Stimulated activated CD8-positive, alpha-beta memory T cell treated with anti-CD3 and anti-CD28 coated beads, Interleukin-15, amount 100 ng/mL, for 4 hours (primary cell): ENCODE data around the gene UTS2B.

ENCODE experiments used
- DNase-seq, 2 donors: peaks; one replicate each; pipeline ENCODE4 v3.0.0-alpha.2; 2020; ENCODE audit warnings: low read depth in 2 of 2

UTS2B gene

GRCh38 chr3:191329654-191330529 lies at the start of gene UTS2B:
Gene UTS2B, minus strand, starts transcription at chr3:191330526. Its CDS starts 48,337 bp downstream, at chr3:191282189.
- no peak for DNase-seq

- no peak for DNase-seq
Observed at GRCh38 chr3:191380001-191380400, 49.7 kb upstream of the UTS2B start.

GRCh38 chr3:191379446-191379845 lies 49.1 kb upstream of the UTS2B start:
- DNase-seq, result no peak

GRCh38 chr3:191378142-191378812 lies 48.0 kb upstream of the UTS2B start:
- DNase-seq, result no peak

GRCh38 chr3:191376516-191377141 lies 46.3 kb upstream of the UTS2B start:
- DNase-seq, result no peak

GRCh38 chr3:191373327-191373726 lies 43.0 kb upstream of the UTS2B start:
- DNase-seq, result no peak

- DNase-seq, result no peak
Observed at GRCh38 chr3:191372122-191372521, 41.8 kb upstream of the UTS2B start.

GRCh38 chr3:191369616-191370010 lies 39.3 kb upstream of the UTS2B start:
- DNase-seq, result no peak

- DNase-seq, result no peak
Observed at GRCh38 chr3:191368755-191369615, 38.7 kb upstream of the UTS2B start.

GRCh38 chr3:191366675-191367074 lies 36.3 kb upstream of the UTS2B start:
- no peak for DNase-seq

GRCh38 chr3:191363221-191363620 lies 32.9 kb upstream of the UTS2B start:
- no peak for DNase-seq

- no peak for DNase-seq
Observed at GRCh38 chr3:191362524-191363090, 32.3 kb upstream of the UTS2B start.

GRCh38 chr3:191362037-191362436 lies 31.7 kb upstream of the UTS2B start:
- DNase-seq, result no peak

- no peak for DNase-seq
Observed at GRCh38 chr3:191361456-191361855, 31.1 kb upstream of the UTS2B start.

- no peak for DNase-seq
Observed at GRCh38 chr3:191360620-191361019, 30.3 kb upstream of the UTS2B start.

- no peak for DNase-seq
Observed at GRCh38 chr3:191358929-191359328, 28.6 kb upstream of the UTS2B start.

- DNase-seq, result no peak
Observed at GRCh38 chr3:191357909-191358308, 27.6 kb upstream of the UTS2B start.

- DNase-seq, result no peak
Observed at GRCh38 chr3:191356631-191357439, 26.5 kb upstream of the UTS2B start.

GRCh38 chr3:191355406-191355805 lies 25.1 kb upstream of the UTS2B start:
- no peak for DNase-seq

GRCh38 chr3:191353022-191353777 lies 22.9 kb upstream of the UTS2B start:
- no peak for DNase-seq
